ENCODE measurements around the gene HOXB3.

Gene HOXB3

GRCh38 chr17:48530208-48530886 lies 59.7 kb downstream of the HOXB3 start:
- DNase-seq (ENCODE audit: low spot score) = no peak
- no peak for TF ChIP-seq CTCF (IDR thresholded peaks at IDR 0.05; ENCODE audit: extremely low read depth, missing control alignments)

GRCh38 chr17:48529683-48530009 lies 60.4 kb downstream of the HOXB3 start:
- no peak for TF ChIP-seq CTCF (IDR thresholded peaks at IDR 0.05; ENCODE audit: extremely low read depth, missing control alignments)
- DNase-seq (ENCODE audit: low spot score) = no peak

- peak; percentile 25 for DNase-seq (ENCODE audit: low spot score)
- no peak for TF ChIP-seq CTCF (IDR thresholded peaks at IDR 0.05; ENCODE audit: extremely low read depth, missing control alignments)
Observed at GRCh38 chr17:48528936-48529682, 60.9 kb downstream of the HOXB3 start.

- peak; percentile 43 for DNase-seq (ENCODE audit: low spot score)
- TF ChIP-seq CTCF (IDR thresholded peaks at IDR 0.05; ENCODE audit: extremely low read depth, missing control alignments) = no peak
Observed at GRCh38 chr17:48528153-48528935, 61.7 kb downstream of the HOXB3 start.

- no peak for DNase-seq (ENCODE audit: low spot score)
- TF ChIP-seq CTCF (IDR thresholded peaks at IDR 0.05; ENCODE audit: extremely low read depth, missing control alignments) = no peak
Observed at GRCh38 chr17:48527547-48527932, 62.5 kb downstream of the HOXB3 start.

- DNase-seq (ENCODE audit: low spot score) = no peak
Observed at GRCh38 chr17:48526608-48527546, 63.2 kb downstream of the HOXB3 start.

More at GRCh38 chr17:48526608-48527546, 63.2 kb downstream of the HOXB3 start:
- no peak for TF ChIP-seq CTCF (IDR thresholded peaks at IDR 0.05; ENCODE audit: extremely low read depth, missing control alignments)
